ENCODE results near the gene PARD6B. TPM values are rescaled to one million over a fixed set of nuclear protein-coding genes. Genes with fewer than 3 reads are reported as not detected.
"Not testable (repeated sequence)": the region's sequence is repeated elsewhere in the genome, so short reads cannot be mapped to it uniquely, and the experiment has no call there.

The PARD6B gene
- total RNA-seq, 1 donor from 2014 or later, result 13.1 TPM

DNA sequence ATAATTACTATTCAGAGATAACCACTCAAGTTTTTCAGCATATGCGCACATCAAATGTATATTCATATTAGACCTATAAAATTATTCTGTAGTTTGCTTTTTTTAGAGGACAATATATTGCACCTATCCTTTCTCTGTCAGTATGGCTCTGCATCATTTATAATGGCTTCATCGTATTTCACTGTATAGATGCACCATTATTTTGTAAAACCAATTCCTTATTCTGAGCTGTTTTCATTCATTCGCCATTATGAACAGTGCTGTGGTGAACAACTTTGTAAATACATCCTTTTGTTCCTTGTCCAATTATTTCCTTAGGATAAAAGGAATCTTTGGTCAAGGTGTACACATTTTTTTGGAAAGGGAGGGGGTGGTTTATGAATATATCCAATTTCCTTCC lies 34.3 kb downstream of the PARD6B start:
- no peak overlapping the region for H3K4me3 Mint-ChIP-seq (ENCODE audit: unreplicated experiment)
- H2AFZ ChIP-seq (ENCODE audit: low read depth, low read length), result no peak overlapping the region

GRCh38 chr20:50766955-50767809 lies 35.8 kb downstream of the PARD6B start:
- H3K36me3 Mint-ChIP-seq (ENCODE audit: low read depth, unreplicated experiment); H3K79me2 ChIP-seq (ENCODE audit: insufficient read depth, low read length); H3K27ac Mint-ChIP-seq (ENCODE audit: unreplicated experiment); H3K9me3 ChIP-seq (ENCODE audit: insufficient read depth, low read depth, low read length); H2AFZ ChIP-seq (ENCODE audit: low read depth, low read length); H3K27ac ChIP-seq (ENCODE audit: low read depth, low read length); FAIRE-seq; H3K27me3 Mint-ChIP-seq (ENCODE audit: low read depth, unreplicated experiment); H4K20me1 ChIP-seq (ENCODE audit: insufficient read depth, low read length); H3K9me3 Mint-ChIP-seq (ENCODE audit: unreplicated experiment); H3K4me2 ChIP-seq (ENCODE audit: low read length); H3K4me3 Mint-ChIP-seq (ENCODE audit: unreplicated experiment); H3K27me3 ChIP-seq (ENCODE audit: insufficient read depth, low read length); H3K4me3 ChIP-seq (ENCODE audit: insufficient read depth, low read depth, low read length); H3K36me3 ChIP-seq (ENCODE audit: insufficient read depth, low read length); H3K9ac ChIP-seq (ENCODE audit: low read length): not testable (repeated sequence)
- peaks cover 10% of the 10 kb centered on the region for H3K4me1 ChIP-seq (ENCODE audit: insufficient read depth, low read length)
- H3K4me1 Mint-ChIP-seq (ENCODE audit: low read depth, unreplicated experiment), result peaks cover 14% of the 10 kb centered on the region
- peak; percentile 32 for DNase-seq (ENCODE audit: low read depth)

More for the DNA sequence above, 34.3 kb downstream of the PARD6B start:
- H3K9me3 ChIP-seq (ENCODE audit: insufficient read depth, low read depth, low read length), result no peaks in the 10 kb centered on the region
- no peaks in the 10 kb centered on the region for H3K79me2 ChIP-seq (ENCODE audit: insufficient read depth, low read length)
- H3K4me1 ChIP-seq (ENCODE audit: insufficient read depth, low read length), result peaks cover 22% of the 10 kb centered on the region
- Mint-ChIP-seq H3K27ac (ENCODE audit: unreplicated experiment) (no peak overlapping the region), H3K27me3 (ENCODE audit: low read depth, unreplicated experiment) (no peaks in the 10 kb centered on the region), H3K4me1 (ENCODE audit: low read depth, unreplicated experiment) (peaks cover 23% of the 10 kb centered on the region), H3K9me3 (ENCODE audit: unreplicated experiment) (no peaks in the 10 kb centered on the region), H3K36me3 (ENCODE audit: low read depth, unreplicated experiment) (no peaks in the 10 kb centered on the region)
- no peak overlapping the region for H3K4me2 ChIP-seq (ENCODE audit: low read length)
- H3K4me3 ChIP-seq (ENCODE audit: insufficient read depth, low read depth, low read length), result no peak overlapping the region
- FAIRE-seq, result no peak
- H3K36me3 ChIP-seq (ENCODE audit: insufficient read depth, low read length), result no peaks in the 10 kb centered on the region
- no peaks in the 10 kb centered on the region for H4K20me1 ChIP-seq (ENCODE audit: insufficient read depth, low read length)
- TF ChIP-seq EZH2 (IDR thresholded peaks at IDR 0.05; ENCODE audit: insufficient read depth, low read length), result no peak
- DNase-seq (ENCODE audit: low read depth), result no peak
- no peak overlapping the region for H3K27ac ChIP-seq (ENCODE audit: low read depth, low read length)
- H3K27me3 ChIP-seq (ENCODE audit: insufficient read depth, low read length), result no peaks in the 10 kb centered on the region
- no peak overlapping the region for H3K9ac ChIP-seq (ENCODE audit: low read length)

GRCh38 chr20:50768991-50769390 lies 37.6 kb downstream of the PARD6B start:
- not testable (repeated sequence) for H3K4me3 Mint-ChIP-seq (ENCODE audit: unreplicated experiment); H3K9ac ChIP-seq (ENCODE audit: low read length); H3K4me1 ChIP-seq (ENCODE audit: insufficient read depth, low read length); H3K9me3 ChIP-seq (ENCODE audit: insufficient read depth, low read depth, low read length); FAIRE-seq; H3K4me1 Mint-ChIP-seq (ENCODE audit: low read depth, unreplicated experiment); H2AFZ ChIP-seq (ENCODE audit: low read depth, low read length); H3K27ac Mint-ChIP-seq (ENCODE audit: unreplicated experiment); H3K36me3 ChIP-seq (ENCODE audit: insufficient read depth, low read length); H3K27ac ChIP-seq (ENCODE audit: low read depth, low read length); H3K27me3 ChIP-seq (ENCODE audit: insufficient read depth, low read length); H3K9me3 Mint-ChIP-seq (ENCODE audit: unreplicated experiment); H4K20me1 ChIP-seq (ENCODE audit: insufficient read depth, low read length); H3K4me2 ChIP-seq (ENCODE audit: low read length); H3K79me2 ChIP-seq (ENCODE audit: insufficient read depth, low read length); H3K27me3 Mint-ChIP-seq (ENCODE audit: low read depth, unreplicated experiment); DNase-seq (ENCODE audit: low read depth); H3K36me3 Mint-ChIP-seq (ENCODE audit: low read depth, unreplicated experiment); H3K4me3 ChIP-seq (ENCODE audit: insufficient read depth, low read depth, low read length)

GRCh38 chr20:50769551-50770085 lies 38.2 kb downstream of the PARD6B start:
- not testable (repeated sequence) for H3K36me3 Mint-ChIP-seq (ENCODE audit: low read depth, unreplicated experiment); H3K79me2 ChIP-seq (ENCODE audit: insufficient read depth, low read length); DNase-seq (ENCODE audit: low read depth); FAIRE-seq; H3K4me3 Mint-ChIP-seq (ENCODE audit: unreplicated experiment); H2AFZ ChIP-seq (ENCODE audit: low read depth, low read length); H3K4me2 ChIP-seq (ENCODE audit: low read length); H4K20me1 ChIP-seq (ENCODE audit: insufficient read depth, low read length); H3K27ac ChIP-seq (ENCODE audit: low read depth, low read length); H3K9me3 Mint-ChIP-seq (ENCODE audit: unreplicated experiment); H3K4me1 ChIP-seq (ENCODE audit: insufficient read depth, low read length); H3K9ac ChIP-seq (ENCODE audit: low read length); H3K27me3 ChIP-seq (ENCODE audit: insufficient read depth, low read length); H3K36me3 ChIP-seq (ENCODE audit: insufficient read depth, low read length); H3K9me3 ChIP-seq (ENCODE audit: insufficient read depth, low read depth, low read length); H3K4me3 ChIP-seq (ENCODE audit: insufficient read depth, low read depth, low read length); H3K27me3 Mint-ChIP-seq (ENCODE audit: low read depth, unreplicated experiment); H3K4me1 Mint-ChIP-seq (ENCODE audit: low read depth, unreplicated experiment); H3K27ac Mint-ChIP-seq (ENCODE audit: unreplicated experiment)

DNA sequence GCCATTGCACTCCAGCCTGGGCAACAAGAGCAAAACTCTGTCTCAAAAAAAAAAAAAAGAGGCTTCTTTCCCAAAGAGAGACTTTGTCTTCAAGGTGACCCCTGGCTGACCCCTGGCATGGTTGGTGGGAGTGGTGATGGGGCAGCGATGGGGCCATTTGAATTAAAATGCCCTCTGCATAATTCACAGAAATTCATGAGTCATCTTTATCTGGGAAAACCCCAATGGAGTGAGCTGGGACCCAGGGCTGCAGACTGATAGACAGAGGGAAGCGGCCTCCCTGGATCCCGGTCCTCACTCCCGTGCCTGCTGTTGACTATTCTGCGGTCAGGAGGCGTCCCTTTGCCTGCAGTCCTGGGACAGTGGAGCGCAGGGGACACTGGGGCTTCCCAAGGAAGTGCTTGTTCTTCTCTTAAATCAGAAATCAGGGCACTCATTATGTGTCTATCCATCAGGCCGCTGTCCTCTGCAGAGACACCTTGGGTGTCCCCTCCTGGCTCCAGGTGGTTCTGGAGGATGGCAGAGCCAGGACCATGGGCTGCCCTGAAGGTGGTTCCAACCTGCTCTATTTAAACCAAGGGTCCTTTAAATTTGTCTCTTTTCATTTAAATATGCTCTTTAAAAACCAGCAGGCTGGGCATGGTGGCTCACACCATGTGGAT lies 40.2 kb downstream of the PARD6B start:
- H3K4me1 Mint-ChIP-seq (ENCODE audit: low read depth, unreplicated experiment); H3K9me3 ChIP-seq (ENCODE audit: insufficient read depth, low read depth, low read length); DNase-seq (ENCODE audit: low read depth); H3K4me3 Mint-ChIP-seq (ENCODE audit: unreplicated experiment); FAIRE-seq; H3K27me3 ChIP-seq (ENCODE audit: insufficient read depth, low read length); H3K9ac ChIP-seq (ENCODE audit: low read length); H4K20me1 ChIP-seq (ENCODE audit: insufficient read depth, low read length); H3K4me1 ChIP-seq (ENCODE audit: insufficient read depth, low read length); H3K9me3 Mint-ChIP-seq (ENCODE audit: unreplicated experiment); H3K36me3 ChIP-seq (ENCODE audit: insufficient read depth, low read length); H3K27ac Mint-ChIP-seq (ENCODE audit: unreplicated experiment); H3K27ac ChIP-seq (ENCODE audit: low read depth, low read length); H3K36me3 Mint-ChIP-seq (ENCODE audit: low read depth, unreplicated experiment); H3K27me3 Mint-ChIP-seq (ENCODE audit: low read depth, unreplicated experiment); H3K79me2 ChIP-seq (ENCODE audit: insufficient read depth, low read length); H3K4me3 ChIP-seq (ENCODE audit: insufficient read depth, low read depth, low read length); H2AFZ ChIP-seq (ENCODE audit: low read depth, low read length); H3K4me2 ChIP-seq (ENCODE audit: low read length): not testable (repeated sequence)

All from astrocyte (in vitro differentiated cells and primary cell).